A673 (cell line): ENCODE results near the gene DACH2. TPM values are rescaled to one million over a fixed set of nuclear protein-coding genes. Genes with fewer than 3 reads are reported as not detected.

Experiments
- BruUV-seq: library from RNA; stranded (reverse); fragments of 400-500 nt; replicated peaks from 2 replicates; lab custom pipeline; 2021; lab: Mats Ljungman, UMichigan
- CTCF ChIA-PET: fragments of 300-600 bp; sonication (Branson Sonifier 250); formaldehyde crosslinking; loops from one replicate; lab custom pipeline; 2022; ENCODE audit warnings: antibody characterized with exemption; lab: Charles Lee
- POLR2A ChIA-PET: fragments of 300-600 bp; sonication (Branson Sonifier 250); formaldehyde crosslinking; loops from one replicate; lab custom pipeline; 2022; ENCODE audit warnings: antibody characterized with exemption; ENCODE audit not compliant: low non-redundant PET; lab: Charles Lee
- DNase-seq: peaks from one replicate; pipeline ENCODE4 v3.0.0-alpha.2; 2015; ENCODE audit warnings: low spot score
- H3K27ac ChIP-seq: fragments of 200-600 bp; sonication (generic); 2 replicates; pipeline ENCODE4 v1.5.1; 2016; ENCODE audit warnings: mixed run types, low read depth, mild to moderate bottlenecking, mixed read lengths, antibody characterized with exemption, low read length; ENCODE audit not compliant: poor library complexity, severe bottlenecking
- H3K27me3 ChIP-seq: fragments of 200-600 bp; sonication (generic); replicated peaks from 2 replicates; pipeline ENCODE4 v1.6.1; 2017; ENCODE audit warnings: mixed run types, low read depth, mild to moderate bottlenecking, mixed read lengths, antibody characterized with exemption, low read length; ENCODE audit not compliant: insufficient read depth, poor library complexity
- H3K36me3 ChIP-seq: fragments of 200-600 bp; sonication (generic); 2 replicates; pipeline ENCODE4 v1.6.1; 2016; ENCODE audit warnings: mixed run types, mild to moderate bottlenecking, mixed read lengths, antibody characterized with exemption, low read length; ENCODE audit not compliant: insufficient read depth, poor library complexity, severe bottlenecking
- H3K4me1 ChIP-seq: fragments of 200-600 bp; sonication (generic); 2 replicates; pipeline ENCODE4 v1.6.1; 2017; ENCODE audit warnings: mixed run types, mild to moderate bottlenecking, mixed read lengths, antibody characterized with exemption, low read length; ENCODE audit not compliant: insufficient read depth, poor library complexity, severe bottlenecking
- H3K4me3 ChIP-seq: fragments of 200-600 bp; sonication (generic); 2 replicates; pipeline ENCODE4 v1.5.1; 2016; ENCODE audit warnings: low read depth, mixed run types, mild to moderate bottlenecking, mixed read lengths, low read length; ENCODE audit not compliant: poor library complexity, severe bottlenecking
- H3K9me3 ChIP-seq: fragments of 200-600 bp; sonication (generic); 2 replicates; pipeline ENCODE4 v1.6.1; 2016; ENCODE audit warnings: mixed run types, low read depth, mild to moderate bottlenecking, mixed read lengths, antibody characterized with exemption, low read length; ENCODE audit not compliant: poor library complexity, severe bottlenecking
- EZH2 ChIP-seq: fragments of 200-600 bp; sonication (generic); IDR thresholded peaks from 2 replicates; pipeline ENCODE4 v1.6.1; 2017; ENCODE audit warnings: borderline replicate concordance, low read depth, mild to moderate bottlenecking, mixed read lengths, antibody characterized with exemption, low read length; ENCODE audit not compliant: poor library complexity, severe bottlenecking
- intact Hi-C: fragments of 100-400 bp; cut with micrococcal nuclease; formaldehyde crosslinking; loops from one replicate; pipeline ENCODE4 v1.10.0; 2022; ENCODE audit not compliant: unreplicated experiment
- total RNA-seq: library from RNA; stranded (reverse); gene quantifications from 2 replicates; pipeline ENCODE4 v1.2.3, GENCODE V29; 2021
- TF ChIP-seq, protein P1 (sequence below): fragments of 300-800, 200-600 bp; sonication (generic); conservative IDR thresholded peaks from 2 replicates; pipeline ENCODE4 v1.5.1; 2017; ENCODE audit warnings: low read depth, mild to moderate bottlenecking, antibody characterized with exemption, low read length, moderate library complexity, mixed read lengths

DACH2 gene
- total RNA-seq, 1 experiment from 2014 or later = not detected

DNA sequence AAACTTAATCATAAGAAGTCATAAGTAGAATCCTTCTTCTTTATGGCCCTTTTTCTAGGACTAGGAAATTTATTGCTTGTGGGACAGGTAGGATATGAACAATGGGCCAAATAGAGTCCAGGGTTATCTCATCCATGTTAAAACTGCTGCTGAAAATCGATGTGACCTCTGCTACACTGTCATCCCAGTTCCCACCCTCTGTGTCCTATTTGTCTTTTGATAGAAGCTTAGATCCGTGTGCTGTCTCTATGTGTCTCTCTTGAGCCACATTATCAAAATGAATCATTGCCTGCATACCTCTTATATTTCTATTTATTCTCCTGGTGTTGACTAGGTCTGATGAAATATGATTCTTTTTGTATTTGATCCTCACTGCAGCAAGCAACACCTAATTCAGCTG lies 661.4 kb downstream of the DACH2 start:
- TF ChIP-seq EZH2 = no peak
- TF ChIP-seq, protein P1, sequence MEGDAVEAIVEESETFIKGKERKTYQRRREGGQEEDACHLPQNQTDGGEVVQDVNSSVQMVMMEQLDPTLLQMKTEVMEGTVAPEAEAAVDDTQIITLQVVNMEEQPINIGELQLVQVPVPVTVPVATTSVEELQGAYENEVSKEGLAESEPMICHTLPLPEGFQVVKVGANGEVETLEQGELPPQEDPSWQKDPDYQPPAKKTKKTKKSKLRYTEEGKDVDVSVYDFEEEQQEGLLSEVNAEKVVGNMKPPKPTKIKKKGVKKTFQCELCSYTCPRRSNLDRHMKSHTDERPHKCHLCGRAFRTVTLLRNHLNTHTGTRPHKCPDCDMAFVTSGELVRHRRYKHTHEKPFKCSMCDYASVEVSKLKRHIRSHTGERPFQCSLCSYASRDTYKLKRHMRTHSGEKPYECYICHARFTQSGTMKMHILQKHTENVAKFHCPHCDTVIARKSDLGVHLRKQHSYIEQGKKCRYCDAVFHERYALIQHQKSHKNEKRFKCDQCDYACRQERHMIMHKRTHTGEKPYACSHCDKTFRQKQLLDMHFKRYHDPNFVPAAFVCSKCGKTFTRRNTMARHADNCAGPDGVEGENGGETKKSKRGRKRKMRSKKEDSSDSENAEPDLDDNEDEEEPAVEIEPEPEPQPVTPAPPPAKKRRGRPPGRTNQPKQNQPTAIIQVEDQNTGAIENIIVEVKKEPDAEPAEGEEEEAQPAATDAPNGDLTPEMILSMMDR = no peak
- H3K9me3 ChIP-seq = peaks cover 6% of the 10 kb centered on the region
- no TSS peak for BruUV-seq
- POLR2A ChIA-PET = no interaction called here
- H3K27ac ChIP-seq = no peak overlapping the region
- DNase-seq = no peak
- intact Hi-C loops = no loop called here
- H3K36me3 ChIP-seq = no peaks in the 10 kb centered on the region
- CTCF ChIA-PET = no interaction called here
- no peak overlapping the region for H3K4me3 ChIP-seq
- no peaks in the 10 kb centered on the region for H3K27me3 ChIP-seq
- H3K4me1 ChIP-seq = no peaks in the 10 kb centered on the region

DNA sequence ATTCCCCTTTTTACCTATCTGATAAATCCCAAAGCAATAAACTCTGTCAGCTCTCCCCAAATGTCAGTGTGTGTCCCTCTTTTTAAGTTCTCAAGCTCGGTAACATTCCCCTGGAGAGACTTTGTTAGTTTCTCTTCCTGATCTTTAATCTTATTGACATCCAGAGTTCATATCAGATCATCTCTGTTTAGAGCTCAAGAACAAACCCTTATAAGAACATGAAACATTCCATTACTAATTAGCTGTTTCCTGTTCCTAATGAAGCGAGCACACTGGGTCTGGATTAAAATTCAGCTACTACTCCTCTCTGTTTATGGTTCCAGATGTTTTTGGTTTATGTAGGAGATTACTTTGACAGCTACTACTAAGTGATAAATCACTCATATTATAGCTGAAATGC lies 681.5 kb downstream of the DACH2 start:
- Histone ChIP-seq H3K27me3 (no peaks in the 10 kb centered on the region), H3K27ac (no peak overlapping the region), H3K4me1 (peaks cover 4% of the 10 kb centered on the region), H3K36me3 (no peaks in the 10 kb centered on the region), H3K9me3 (peaks cover 11% of the 10 kb centered on the region), H3K4me3 (no peak overlapping the region)
- CTCF ChIA-PET = no interaction called here
- no TSS peak for BruUV-seq
- intact Hi-C loops = no loop called here
- peak; percentile 53 for DNase-seq
- no peak for TF ChIP-seq EZH2
- TF ChIP-seq, protein P1 = no peak
- POLR2A ChIA-PET = no interaction called here

- CTCF ChIA-PET = no interaction called here
- H3K36me3 ChIP-seq = no peaks in the 10 kb centered on the region
- H3K27ac ChIP-seq = no peak overlapping the region
Measured at GRCh38 chrX:86830685-86831084, 682.4 kb downstream of the DACH2 start.

More at GRCh38 chrX:86830685-86831084, 682.4 kb downstream of the DACH2 start:
- BruUV-seq = no TSS peak
- no peak for TF ChIP-seq EZH2
- TF ChIP-seq, protein P1 = no peak
- POLR2A ChIA-PET = no interaction called here
- Histone ChIP-seq H3K27me3 (no peaks in the 10 kb centered on the region), H3K4me3 (no peak overlapping the region), H3K9me3 (peaks cover 11% of the 10 kb centered on the region), H3K4me1 (peaks cover 4% of the 10 kb centered on the region)
- no peak for DNase-seq
- intact Hi-C loops = no loop called here
